HG03097 (cell line): ENCODE measurements around the gene RNU7-1.

Experiments used
- ATAC-seq: cut with Tn5 transposase; IDR thresholded peaks from one replicate; pipeline ENCODE4 v1.9.1; 2021; ENCODE audit not compliant: unreplicated experiment, low FRiP score

Gene RNU7-1

GRCh38 chr12:6952121-6952862 lies 8.7 kb downstream of the RNU7-1 start:
- no peak for ATAC-seq

- no peak for ATAC-seq
Measured at GRCh38 chr12:6952863-6953441, 9.3 kb downstream of the RNU7-1 start.

- peak; percentile 43 for ATAC-seq
Measured at GRCh38 chr12:6953442-6954315, 10.1 kb downstream of the RNU7-1 start.

- no peak for ATAC-seq
Measured at GRCh38 chr12:6954316-6955107, 10.9 kb downstream of the RNU7-1 start.

- ATAC-seq: no peak
Measured at GRCh38 chr12:6955108-6956020, 11.7 kb downstream of the RNU7-1 start.

- no peak for ATAC-seq
Measured at GRCh38 chr12:6956021-6956727, 12.6 kb downstream of the RNU7-1 start.

- no peak for ATAC-seq
Measured at GRCh38 chr12:6957151-6957701, 13.6 kb downstream of the RNU7-1 start.

GRCh38 chr12:6957741-6958608 lies 14.4 kb downstream of the RNU7-1 start:
- no peak for ATAC-seq

- ATAC-seq: no peak
Measured at GRCh38 chr12:6958609-6959057, 15.0 kb downstream of the RNU7-1 start.

GRCh38 chr12:6959058-6959804 lies 15.6 kb downstream of the RNU7-1 start:
- ATAC-seq: peak; percentile 42

GRCh38 chr12:6959805-6960592 lies 16.4 kb downstream of the RNU7-1 start:
- ATAC-seq: no peak

- no peak for ATAC-seq
Measured at GRCh38 chr12:6960593-6961277, 17.1 kb downstream of the RNU7-1 start.

- ATAC-seq: no peak
Measured at GRCh38 chr12:6961278-6961694, 17.7 kb downstream of the RNU7-1 start.

- ATAC-seq: no peak
Measured at GRCh38 chr12:6961695-6962284, 18.2 kb downstream of the RNU7-1 start.

GRCh38 chr12:6962285-6963015 lies 18.8 kb downstream of the RNU7-1 start:
- ATAC-seq: no peak
